ENCODE measurements around the gene ZNF217. TPM values are rescaled to one million over a fixed set of nuclear protein-coding genes. Genes with fewer than 3 reads are reported as not detected.

Gene ZNF217
- total RNA-seq, 1 experiment from 2014 or later: 33.8 TPM

GRCh38 chr20:53622247-53623133, 28.9 kb upstream of the ZNF217 start:
- Histone ChIP-seq H3K79me2 (ENCODE audit: insufficient read depth, low read length) (no peaks in the 10 kb centered on the region), H3K9me2 (ENCODE audit: insufficient read depth) (no peaks in the 10 kb centered on the region), H3K9ac (ENCODE audit: low read length) (peak overlapping the region; percentile 69), H3K36me3 (ENCODE audit: control insufficient read depth in 1 of 2, insufficient read depth in 2 of 2, low read length in 2 of 2) (no peaks in the 10 kb centered on the region), H3K4me2 (ENCODE audit: low read length) (peak overlapping the region; percentile 76), H3K4me3 (replicated peaks in 1 of 2; ENCODE audit: low read depth in 1 of 2, low read length in 2 of 2) (peak overlapping the region in 1 of 2 experiments; percentile 15; a peak in 2 of 4 replicates), H3K4me1 (ENCODE audit: control insufficient read depth in 1 of 2, insufficient read depth in 2 of 2, low read length in 2 of 2) (peaks cover 47 to 50% of the 10 kb centered on the region in 2 experiments), H2AFZ (ENCODE audit: low read depth, low read length, poor library complexity, severe bottlenecking) (no peak overlapping the region), H4K20me1 (ENCODE audit: insufficient read depth) (no peaks in the 10 kb centered on the region), H3K27ac (ENCODE audit: low read depth, low read length) (peak overlapping the region; percentile 93), H3K9me3 (ENCODE audit: control insufficient read depth in 1 of 2, insufficient read depth in 1 of 2, low read depth in 1 of 2, low read length in 2 of 2) (no peaks in the 10 kb centered on the region), H3K27me3 (ENCODE audit: insufficient read depth, low read length) (no peaks in the 10 kb centered on the region)
- DNase-seq (ENCODE audit: low read depth, low spot score) (no peak), ATAC-seq (peak; percentile 7; the same call in 1 of the 2 replicates)
- ChIA-PET CTCF (no interaction called here), POLR2A (interaction anchor here (0.6 to 4.9 kb wide), 18 partner anchors 10 to 511 kb away, joined by 3 to 64 read pairs (median 3); partner anchors contain the start of gene ZNF217), RAD21 (ENCODE audit: low non-redundant PET in 1 of 2, low total read pairs in 2 of 2, uncharacterized antibody in 2 of 2, unreplicated experiment in 2 of 2) (interaction anchor here (0.7 to 1.2 kb wide), 2 partner anchors 9 to 207 kb away, joined by 3 to 5 read pairs; no protein-coding TSS in a partner anchor)
- TF ChIP-seq SIN3A (IDR thresholded peaks at IDR 0.05; ENCODE audit: low read depth) (peak; percentile 14; the same call in 1 of the 2 replicates), POLR2AphosphoS5 (IDR thresholded peaks at IDR 0.05; ENCODE audit: low read depth, low read length) (peak; percentile 14; the same call in 1 of the 2 replicates), EZH2 (IDR thresholded peaks at IDR 0.05) (no peak)
- BruUV-seq (replicated peaks): TSS peak; percentile 94
- intact Hi-C loops (cut with micrococcal nuclease): no loop called here

GRCh38 chr20:53621482-53622246, 28.0 kb upstream of the ZNF217 start:
- RAD21 ChIA-PET (ENCODE audit: low non-redundant PET in 1 of 2, low total read pairs in 2 of 2, uncharacterized antibody in 2 of 2, unreplicated experiment in 2 of 2): interaction anchor here in 1 of 2 experiments (0.5 to 1.2 kb wide), 2 partner anchors 8 to 133 kb away, joined by 3 to 5 read pairs; no protein-coding TSS in a partner anchor
- Histone ChIP-seq H3K9ac (ENCODE audit: low read length) (peak overlapping the region; percentile 69), H3K4me1 (ENCODE audit: control insufficient read depth in 1 of 2, insufficient read depth in 2 of 2, low read length in 2 of 2) (peaks cover 48 to 50% of the 10 kb centered on the region in 2 experiments), H3K9me2 (ENCODE audit: insufficient read depth) (no peaks in the 10 kb centered on the region), H3K79me2 (ENCODE audit: insufficient read depth, low read length) (no peaks in the 10 kb centered on the region), H4K20me1 (ENCODE audit: insufficient read depth) (no peaks in the 10 kb centered on the region), H3K9me3 (ENCODE audit: control insufficient read depth in 1 of 2, insufficient read depth in 1 of 2, low read depth in 1 of 2, low read length in 2 of 2) (no peaks in the 10 kb centered on the region), H3K27me3 (ENCODE audit: insufficient read depth, low read length) (no peaks in the 10 kb centered on the region), H3K27ac (ENCODE audit: low read depth, low read length) (peak overlapping the region; percentile 93), H3K36me3 (ENCODE audit: control insufficient read depth in 1 of 2, insufficient read depth in 2 of 2, low read length in 2 of 2) (no peaks in the 10 kb centered on the region), H2AFZ (ENCODE audit: low read depth, low read length, poor library complexity, severe bottlenecking) (no peak overlapping the region), H3K4me3 (replicated peaks in 1 of 2; ENCODE audit: low read depth in 1 of 2, low read length in 2 of 2) (peak overlapping the region in 1 of 2 experiments; percentile 15; a peak in 2 of 4 replicates), H3K4me2 (ENCODE audit: low read length) (peak overlapping the region; percentile 76)
- DNase-seq (ENCODE audit: low read depth, low spot score): peak; percentile 90
- BruUV-seq (replicated peaks): no TSS peak
- intact Hi-C loops (cut with micrococcal nuclease): loop anchor here (1.0 kb wide), 1 partner anchor 27 kb away; no protein-coding TSS in a partner anchor
- CTCF ChIA-PET: no interaction called here
- POLR2A ChIA-PET: interaction anchor here (0.7 to 4.9 kb wide), 13 partner anchors 10 to 512 kb away, joined by 3 to 64 read pairs (median 5); partner anchors contain the start of gene ZNF217
- peak; percentile 71 for ATAC-seq
- TF ChIP-seq REST (IDR thresholded peaks at IDR 0.05; ENCODE audit: low read depth) (no peak), SRF (IDR thresholded peaks at IDR 0.05; ENCODE audit: low read depth) (no peak), ZBTB33 (IDR thresholded peaks at IDR 0.05; ENCODE audit: extremely low read depth, insufficient replicate concordance, low read length) (no peak), ELF1 (IDR thresholded peaks at IDR 0.05; ENCODE audit: borderline replicate concordance, low read depth) (no peak), POLR2AphosphoS5 (IDR thresholded peaks at IDR 0.05; ENCODE audit: low read depth, low read length) (0 out of 2 replicates have a peak, but pooled peaks have one; percentile 43), CEBPB (IDR thresholded peaks at IDR 0.05; ENCODE audit: low read depth) (peak; percentile 91), MAX (IDR thresholded peaks at IDR 0.05) (peak; percentile 40)
